ENCODE data around the gene UFSP1.

DNA sequence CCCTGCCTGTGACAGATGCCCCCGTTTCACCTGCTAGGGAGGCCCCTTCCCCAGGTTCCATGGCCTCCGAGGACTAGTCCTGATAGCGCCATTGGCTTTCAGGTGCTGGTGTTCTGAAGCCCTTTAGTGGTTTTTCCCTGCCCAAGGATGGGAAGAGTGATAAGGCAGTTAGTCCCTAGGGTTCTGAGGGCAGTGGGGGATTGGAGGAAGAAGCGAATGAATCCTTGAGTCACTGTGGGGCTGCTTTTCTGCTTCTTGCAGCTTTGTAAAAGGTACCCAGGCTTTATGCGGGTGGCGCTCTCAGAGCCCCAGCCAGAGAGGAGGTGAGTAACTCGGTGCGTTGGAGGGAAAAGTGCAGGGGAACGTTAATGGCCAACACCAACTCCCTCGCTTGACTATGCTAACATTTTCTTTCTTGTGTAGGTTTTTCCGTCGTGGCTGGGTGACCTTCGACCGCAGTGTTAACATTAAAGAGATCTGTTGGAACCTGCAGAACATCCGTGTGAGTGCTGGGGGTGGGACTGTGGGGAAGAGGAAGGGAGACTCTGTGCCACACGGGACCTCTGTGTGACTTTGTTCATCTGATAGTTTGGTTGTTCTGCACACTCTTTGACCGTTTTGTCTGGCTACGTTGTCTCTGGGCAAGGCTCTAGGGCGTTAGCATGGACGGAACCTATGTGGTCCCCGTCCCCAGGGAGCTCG lies 3.9 kb downstream of the UFSP1 start:
- no peak for TF ChIP-seq CTCF (conservative IDR thresholded peaks at IDR 0.05)
- TF ChIP-seq ZFX (IDR thresholded peaks at IDR 0.05), result no peak

Data from C4-2B (cell line).